Duodenal mucosa (tissue), 2 donors: Measurements from ENCODE around the gene RGS3.

Experiments
- H3K27ac ChIP-seq: one replicate; pipeline ENCODE4 v1.7.0; 2013; ENCODE audit warnings: low read depth, low read length
- H3K27me3 ChIP-seq, 2 donors: one replicate each; pipeline ENCODE4 v1.7.0; 2013; ENCODE audit warnings: low read length in 2 of 2, control low read depth in 1 of 2; ENCODE audit not compliant: insufficient read depth in 2 of 2, control insufficient read depth in 1 of 2
- H3K36me3 ChIP-seq, 2 donors: one replicate each; pipeline ENCODE4 v1.7.0; 2013; ENCODE audit warnings: low read length in 2 of 2, control low read depth in 1 of 2; ENCODE audit not compliant: insufficient read depth in 2 of 2, control insufficient read depth in 1 of 2
- H3K4me1 ChIP-seq, 2 donors: one replicate each; pipeline ENCODE4 v1.7.0; 2013; ENCODE audit warnings: low read length in 2 of 2, control low read depth in 1 of 2; ENCODE audit not compliant: insufficient read depth in 2 of 2, control insufficient read depth in 1 of 2
- H3K4me3 ChIP-seq, 2 donors: one replicate each; pipeline ENCODE4 v1.7.0; 2013; ENCODE audit warnings: low read length in 2 of 2, low read depth in 1 of 2
- H3K9ac ChIP-seq, 2 donors: one replicate each; pipeline ENCODE4 v1.7.0; 2013; ENCODE audit warnings: low read length in 2 of 2, low read depth in 1 of 2
- H3K9me3 ChIP-seq, 2 donors: one replicate each; pipeline ENCODE4 v1.7.0; 2013; ENCODE audit warnings: low read length in 2 of 2, control low read depth in 1 of 2; ENCODE audit not compliant: control insufficient read depth in 1 of 2

RGS3 gene

GRCh38 chr9:113596616-113597320 lies 133.2 kb downstream of the RGS3 start:
- no peak overlapping the region for H3K4me3 ChIP-seq
- H3K9me3 ChIP-seq, result no peaks in the 10 kb centered on the region
- H3K27me3 ChIP-seq, result no peaks in the 10 kb centered on the region
- peaks cover 4 to 8% of the 10 kb centered on the region in 2 donors for H3K4me1 ChIP-seq
- H3K9ac ChIP-seq, result no peak overlapping the region
- H3K36me3 ChIP-seq, result peaks cover 21 to 34% of the 10 kb centered on the region in 2 donors
- no peak overlapping the region for H3K27ac ChIP-seq

GRCh38 chr9:113597390-113598241 lies 134.1 kb downstream of the RGS3 start:
- H3K4me3 ChIP-seq, result no peak overlapping the region
- H3K27ac ChIP-seq, result no peak overlapping the region
- peaks cover 9 to 13% of the 10 kb centered on the region in 2 donors for H3K4me1 ChIP-seq
- H3K9ac ChIP-seq, result no peak overlapping the region
- H3K9me3 ChIP-seq, result no peaks in the 10 kb centered on the region
- no peaks in the 10 kb centered on the region for H3K27me3 ChIP-seq
- H3K36me3 ChIP-seq, result peaks cover 21 to 30% of the 10 kb centered on the region in 2 donors

- no peaks in the 10 kb centered on the region for H3K27me3 ChIP-seq
- no peak overlapping the region for H3K27ac ChIP-seq
- no peak overlapping the region for H3K9ac ChIP-seq
- H3K9me3 ChIP-seq, result no peaks in the 10 kb centered on the region
- H3K4me3 ChIP-seq, result no peak overlapping the region
- H3K36me3 ChIP-seq, result peaks cover 21 to 30% of the 10 kb centered on the region in 2 donors
- H3K4me1 ChIP-seq, result peaks cover 8 to 19% of the 10 kb centered on the region in 2 donors
Observed at GRCh38 chr9:113598451-113598850, 134.9 kb downstream of the RGS3 start.

GRCh38 chr9:113598883-113599282 lies 135.4 kb downstream of the RGS3 start:
- no peak overlapping the region for H3K27ac ChIP-seq
- no peak overlapping the region for H3K9ac ChIP-seq
- no peaks in the 10 kb centered on the region for H3K27me3 ChIP-seq
- H3K4me1 ChIP-seq, result peaks cover 5 to 19% of the 10 kb centered on the region in 2 donors
- no peak overlapping the region for H3K4me3 ChIP-seq
- H3K36me3 ChIP-seq, result peaks cover 21 to 30% of the 10 kb centered on the region in 2 donors
- no peaks in the 10 kb centered on the region for H3K9me3 ChIP-seq

GRCh38 chr9:113599646-113600022 lies 136.1 kb downstream of the RGS3 start:
- H3K27ac ChIP-seq, result no peak overlapping the region

GRCh38 chr9:113600023-113600823 lies 136.7 kb downstream of the RGS3 start:
- peaks cover 17 to 29% of the 10 kb centered on the region in 2 donors for H3K36me3 ChIP-seq
- H3K4me3 ChIP-seq, result no peak overlapping the region
- no peaks in the 10 kb centered on the region for H3K9me3 ChIP-seq
- no peak overlapping the region for H3K9ac ChIP-seq
- no peak overlapping the region for H3K27ac ChIP-seq
- H3K27me3 ChIP-seq, result no peaks in the 10 kb centered on the region
- peaks cover 5 to 18% of the 10 kb centered on the region in 2 donors for H3K4me1 ChIP-seq

More at GRCh38 chr9:113599646-113600022, 136.1 kb downstream of the RGS3 start:
- H3K4me1 ChIP-seq, result peaks cover 5 to 19% of the 10 kb centered on the region in 2 donors
- no peaks in the 10 kb centered on the region for H3K27me3 ChIP-seq
- peaks cover 21 to 30% of the 10 kb centered on the region in 2 donors for H3K36me3 ChIP-seq
- H3K4me3 ChIP-seq, result no peak overlapping the region
- H3K9ac ChIP-seq, result no peak overlapping the region
- no peaks in the 10 kb centered on the region for H3K9me3 ChIP-seq

GRCh38 chr9:113600871-113601614 lies 137.5 kb downstream of the RGS3 start:
- Histone ChIP-seq H3K4me1 (peaks cover 5 to 14% of the 10 kb centered on the region in 2 donors), H3K4me3 (no peak overlapping the region), H3K27ac (no peak overlapping the region)

GRCh38 chr9:113601656-113602055 lies 138.1 kb downstream of the RGS3 start:
- Histone ChIP-seq H3K9me3 (no peaks in the 10 kb centered on the region), H3K4me3 (no peak overlapping the region), H3K27ac (no peak overlapping the region), H3K4me1 (peaks cover 5 to 14% of the 10 kb centered on the region in 2 donors), H3K36me3 (peaks cover 12 to 15% of the 10 kb centered on the region in 2 donors), H3K27me3 (no peaks in the 10 kb centered on the region), H3K9ac (no peak overlapping the region)

More at GRCh38 chr9:113600871-113601614, 137.5 kb downstream of the RGS3 start:
- Histone ChIP-seq H3K9ac (no peak overlapping the region), H3K27me3 (no peaks in the 10 kb centered on the region), H3K36me3 (peaks cover 13 to 21% of the 10 kb centered on the region in 2 donors), H3K9me3 (no peaks in the 10 kb centered on the region)
